Left renal pelvis (tissue), 4 donors: ENCODE data around the gene CARMIL1. TPM values are rescaled to one million over a fixed set of nuclear protein-coding genes. Genes with fewer than 3 reads are reported as not detected.
"Not testable (repeated sequence)": the region's sequence is repeated elsewhere in the genome, so short reads cannot be mapped to it uniquely, and the experiment has no call there.

Experiments used
- DNase-seq, 4 donors: peaks; one replicate each; pipeline ENCODE4 v3.0.0-alpha.2; 2013; ENCODE audit warnings: low read depth in 4 of 4, low spot score in 3 of 4
- polyA plus RNA-seq, 4 donors: library from polyadenylated mRNA; unstranded; fragments of 120-200 nt; gene quantifications; one replicate each; pipeline ENCODE4 v1.2.1, GENCODE V29; 2013; ENCODE audit not compliant: insufficient read length in 4 of 4

The CARMIL1 gene
- polyA plus RNA-seq, 4 donors: 6.8 to 111 (median 100.0) TPM

- DNase-seq: no peak
Observed at GRCh38 chr6:25365154-25365553, 86.0 kb downstream of the CARMIL1 start.

- no peak for DNase-seq
Observed at GRCh38 chr6:25366903-25367545, 87.8 kb downstream of the CARMIL1 start.

- no peak for DNase-seq
Observed at GRCh38 chr6:25369036-25369432, 89.9 kb downstream of the CARMIL1 start.

- DNase-seq: no peak
Observed at GRCh38 chr6:25369433-25370177, 90.4 kb downstream of the CARMIL1 start.

GRCh38 chr6:25370178-25371036 lies 91.2 kb downstream of the CARMIL1 start:
- DNase-seq: no peak

GRCh38 chr6:25371037-25371347 lies 91.8 kb downstream of the CARMIL1 start:
- no peak for DNase-seq

- no peak for DNase-seq
Observed at GRCh38 chr6:25375125-25375524, 96.0 kb downstream of the CARMIL1 start.

- DNase-seq: no peak
Observed at GRCh38 chr6:25377664-25378063, 98.5 kb downstream of the CARMIL1 start.

- no peak for DNase-seq
Observed at GRCh38 chr6:25381077-25381476, 101.9 kb downstream of the CARMIL1 start.

GRCh38 chr6:25382476-25382875 lies 103.3 kb downstream of the CARMIL1 start:
- DNase-seq: not testable (repeated sequence)

GRCh38 chr6:25384234-25384633 lies 105.1 kb downstream of the CARMIL1 start:
- no peak for DNase-seq

- DNase-seq: no peak
Observed at GRCh38 chr6:25384967-25385366, 105.8 kb downstream of the CARMIL1 start.

GRCh38 chr6:25387483-25387882 lies 108.3 kb downstream of the CARMIL1 start:
- DNase-seq: no peak

- DNase-seq: no peak
Observed at GRCh38 chr6:25387911-25388310, 108.7 kb downstream of the CARMIL1 start.

- DNase-seq: no peak
Observed at GRCh38 chr6:25388776-25389175, 109.6 kb downstream of the CARMIL1 start.

- no peak for DNase-seq
Observed at GRCh38 chr6:25389471-25389870, 110.3 kb downstream of the CARMIL1 start.

- no peak for DNase-seq
Observed at GRCh38 chr6:25392372-25392771, 113.2 kb downstream of the CARMIL1 start.

GRCh38 chr6:25395731-25396130 lies 116.6 kb downstream of the CARMIL1 start:
- DNase-seq: no peak

GRCh38 chr6:25397406-25397805 lies 118.2 kb downstream of the CARMIL1 start:
- DNase-seq: no peak

- no peak for DNase-seq
Observed at GRCh38 chr6:25399885-25400284, 120.7 kb downstream of the CARMIL1 start.

- no peak for DNase-seq
Observed at GRCh38 chr6:25401711-25402110, 122.5 kb downstream of the CARMIL1 start.

GRCh38 chr6:25402125-25402524 lies 123.0 kb downstream of the CARMIL1 start:
- DNase-seq: no peak
